HepG2 (cell line): Measurements from ENCODE around the gene CSF3R. TPM values are rescaled to one million over a fixed set of nuclear protein-coding genes. Genes with fewer than 3 reads are reported as not detected.
A peak's percentile ranks its signal among the peaks of the same experiment; 100 is the strongest.

Experiments
- ARNT2 ChIP-seq: sonication (generic); formaldehyde crosslinking; IDR thresholded peaks from 2 replicates; pipeline ENCODE4 v1.8.0; 2022; ENCODE audit warnings: mild to moderate bottlenecking, low read depth, missing genetic modification reagents, moderate library complexity
- ARNTL ChIP-seq: sonication (generic); formaldehyde crosslinking; IDR thresholded peaks from 2 replicates; pipeline ENCODE4 v1.4.0; 2020; ENCODE audit warnings: mild to moderate bottlenecking, missing genetic modification reagents
- BRCA1 ChIP-seq: sonication (generic); formaldehyde crosslinking; IDR thresholded peaks from 2 replicates; pipeline ENCODE4 v1.4.0; 2020; ENCODE audit warnings: missing genetic modification reagents
- FOXC1 ChIP-seq: sonication (generic); formaldehyde crosslinking; IDR thresholded peaks from 2 replicates; pipeline ENCODE4 v1.8.0; 2022; ENCODE audit warnings: mild to moderate bottlenecking, missing genetic modification reagents, borderline replicate concordance
- HOXD1 ChIP-seq: sonication (generic); formaldehyde crosslinking; IDR thresholded peaks from 2 replicates; pipeline ENCODE4 v1.5.0; 2020; ENCODE audit warnings: missing genetic modification reagents
- IKZF4 ChIP-seq: sonication (generic); formaldehyde crosslinking; IDR thresholded peaks from 2 replicates; pipeline ENCODE4 v1.5.1; 2020; ENCODE audit warnings: borderline replicate concordance, mild to moderate bottlenecking, low read depth, missing genetic modification reagents; ENCODE audit errors: not compliant biosample characterization
- MEF2D ChIP-seq: sonication (generic); formaldehyde crosslinking; IDR thresholded peaks from 2 replicates; pipeline ENCODE4 v1.5.1; 2020; ENCODE audit warnings: mild to moderate bottlenecking, missing genetic modification reagents
- MXD4 ChIP-seq: IDR thresholded peaks from 2 replicates; pipeline ENCODE4 v1.6.1; 2016; ENCODE audit warnings: mild to moderate bottlenecking, missing biosample characterization, missing genetic modification reagents
- SAP130 ChIP-seq: IDR thresholded peaks from 2 replicates; pipeline ENCODE4 v1.6.1; 2016; ENCODE audit warnings: low read depth
- SRY ChIP-seq: sonication (generic); formaldehyde crosslinking; IDR thresholded peaks from 2 replicates; pipeline ENCODE4 v1.8.0; 2022; ENCODE audit warnings: mild to moderate bottlenecking, missing genetic modification reagents
- ZBTB25 ChIP-seq: IDR thresholded peaks from 2 replicates; pipeline ENCODE4 v1.6.1; 2018; ENCODE audit warnings: missing genetic modification reagents
- ZBTB26 ChIP-seq: IDR thresholded peaks from 2 replicates; pipeline ENCODE4 v1.6.1; 2016; ENCODE audit warnings: missing compliant biosample characterization, missing genetic modification reagents, borderline replicate concordance
- ZFYVE20 ChIP-seq: sonication (generic); formaldehyde crosslinking; IDR thresholded peaks from 2 replicates; pipeline ENCODE4 v1.8.0; 2023; ENCODE audit warnings: low read depth, mild to moderate bottlenecking, moderate library complexity, missing genetic modification reagents, borderline replicate concordance
- ZHX2 ChIP-seq, 2 experiments: sonication (generic) in 1 of 2; formaldehyde crosslinking in 1 of 2; IDR thresholded peaks; 2 replicates each; pipeline versions ENCODE4 v1.6.1 to v1.9.0; 2014 to 2022; ENCODE audit warnings: antibody characterized with exemption in 1 of 2, borderline replicate concordance in 1 of 2, inconsistent platforms in 1 of 2, low read depth in 1 of 2, missing genetic modification reagents in 1 of 2
- ZNF678 ChIP-seq: sonication (generic); formaldehyde crosslinking; IDR thresholded peaks from 2 replicates; pipeline ENCODE4 v1.4.0; 2020; ENCODE audit warnings: mild to moderate bottlenecking, missing genetic modification reagents
- ZNF782 ChIP-seq: sonication (generic); formaldehyde crosslinking; IDR thresholded peaks from 2 replicates; pipeline ENCODE4 v1.4.0; 2020; ENCODE audit warnings: missing genetic modification reagents, mild to moderate bottlenecking, borderline replicate concordance
- polyA plus RNA-seq, 8 experiments: library from polyadenylated mRNA; depleted of rRNA in 3 of 8; stranded (reverse) in 7 of 8; unstranded in 1 of 8; fragments of >200 nt; fragmentation: Illumina TruSeq in 4 of 8; extraction: Trizol in 4 of 8; gene quantifications; 2 replicates each; pipeline versions ENCODE4 v1.2.1 to v1.2.3, GENCODE V29; 2011 to 2016; ENCODE audit warnings: low read depth in 4 of 8, missing spikeins in 1 of 8, mixed read lengths in 1 of 8; ENCODE audit not compliant: insufficient read depth in 1 of 8
- total RNA-seq, 5 experiments: library from RNA; depleted of rRNA; stranded (reverse); fragments of >200 nt; fragmentation: Illumina TruSeq; extraction: Trizol; gene quantifications; 2 replicates each; pipeline ENCODE4 v1.2.3, GENCODE V29; 2016; ENCODE audit warnings: low read depth in 1 of 5
- TF ChIP-seq, protein P1 (sequence below): sonication (generic); formaldehyde crosslinking; IDR thresholded peaks from 2 replicates; pipeline ENCODE4 v1.5.1; 2020; ENCODE audit warnings: missing genetic modification reagents, mild to moderate bottlenecking, borderline replicate concordance

CSF3R gene
- total and polyA plus RNA-seq, 2 of the 13 experiments (the other 11 are each of a cell fraction or from before 2014, with no cell fraction given), result 11.9 to 28.8 TPM

DNA sequence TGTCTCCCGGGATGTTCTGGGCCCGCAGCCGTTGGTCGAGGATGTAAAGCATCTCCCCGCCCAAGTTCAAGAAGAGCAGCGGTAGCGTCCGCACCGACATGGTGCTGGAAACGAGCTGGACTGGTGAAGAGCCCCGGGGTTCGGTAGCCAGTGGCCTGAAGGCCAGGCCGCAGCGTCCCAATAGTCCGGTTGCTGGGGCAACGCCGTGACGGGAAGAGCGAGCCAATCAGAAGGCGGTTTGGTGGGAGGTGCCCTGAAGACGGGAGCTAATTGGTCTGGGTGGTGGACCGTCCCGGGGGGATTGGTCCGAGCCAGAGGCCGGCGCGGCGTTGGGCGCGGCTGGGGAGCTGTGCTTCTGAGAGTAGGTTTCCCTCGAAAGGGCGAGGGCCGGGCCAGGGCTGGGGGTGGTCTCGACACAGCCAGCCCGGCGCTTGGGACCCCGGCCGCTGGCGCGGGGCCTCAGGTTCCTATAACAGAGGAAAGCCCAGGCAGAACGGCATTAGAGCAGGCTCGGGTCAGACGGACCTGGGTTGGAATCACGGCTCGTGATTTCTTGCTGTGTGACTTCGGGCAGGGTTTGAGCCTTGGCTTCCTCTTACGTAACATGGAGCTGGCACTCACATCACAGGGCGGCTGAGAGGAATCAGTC, 32.3 kb downstream of the CSF3R start, which contains the start of gene OSCP1 (continued):
- TF ChIP-seq ZNF782 (peak; percentile 34; the same call in 1 of the 2 replicates), ZNF678 (CRISPR knock-in tag) (0 out of 2 replicates have a peak, but pooled peaks have one; percentile 64), ZFYVE20 (CRISPR knock-in tag) (peak; percentile 69; the same call in 1 of the 2 replicates), ZBTB25 (CRISPR knock-in tag) (no peak), SAP130 (CRISPR knock-in tag) (peak; percentile 90), ARNT2 (CRISPR knock-in tag) (peak; percentile 80; the same call in 1 of the 2 replicates), MXD4 (CRISPR knock-in tag) (peak; percentile 57; the same call in 1 of the 2 replicates), FOXC1 (CRISPR knock-in tag) (peak; percentile 90; the same call in 1 of the 2 replicates), ARNTL (CRISPR knock-in tag) (no peak), IKZF4 (peak; percentile 85), HOXD1 (CRISPR knock-in tag) (0 out of 2 replicates have a peak, but pooled peaks have one; percentile 48), MEF2D (CRISPR knock-in tag) (peak; percentile 84), BRCA1 (0 out of 2 replicates have a peak, but pooled peaks have one; percentile 24), SRY (CRISPR knock-in tag) (peak; percentile 91; the same call in 1 of the 2 replicates), ZBTB26 (CRISPR knock-in tag) (no peak), ZHX2 (IDR thresholded peaks at IDR 0.05; ENCODE audit: low read depth) (no peak), ZHX2 (CRISPR knock-in tag; IDR thresholded peaks at IDR 0.05; ENCODE audit: borderline replicate concordance) (no peak)
- TF ChIP-seq, protein P1, sequence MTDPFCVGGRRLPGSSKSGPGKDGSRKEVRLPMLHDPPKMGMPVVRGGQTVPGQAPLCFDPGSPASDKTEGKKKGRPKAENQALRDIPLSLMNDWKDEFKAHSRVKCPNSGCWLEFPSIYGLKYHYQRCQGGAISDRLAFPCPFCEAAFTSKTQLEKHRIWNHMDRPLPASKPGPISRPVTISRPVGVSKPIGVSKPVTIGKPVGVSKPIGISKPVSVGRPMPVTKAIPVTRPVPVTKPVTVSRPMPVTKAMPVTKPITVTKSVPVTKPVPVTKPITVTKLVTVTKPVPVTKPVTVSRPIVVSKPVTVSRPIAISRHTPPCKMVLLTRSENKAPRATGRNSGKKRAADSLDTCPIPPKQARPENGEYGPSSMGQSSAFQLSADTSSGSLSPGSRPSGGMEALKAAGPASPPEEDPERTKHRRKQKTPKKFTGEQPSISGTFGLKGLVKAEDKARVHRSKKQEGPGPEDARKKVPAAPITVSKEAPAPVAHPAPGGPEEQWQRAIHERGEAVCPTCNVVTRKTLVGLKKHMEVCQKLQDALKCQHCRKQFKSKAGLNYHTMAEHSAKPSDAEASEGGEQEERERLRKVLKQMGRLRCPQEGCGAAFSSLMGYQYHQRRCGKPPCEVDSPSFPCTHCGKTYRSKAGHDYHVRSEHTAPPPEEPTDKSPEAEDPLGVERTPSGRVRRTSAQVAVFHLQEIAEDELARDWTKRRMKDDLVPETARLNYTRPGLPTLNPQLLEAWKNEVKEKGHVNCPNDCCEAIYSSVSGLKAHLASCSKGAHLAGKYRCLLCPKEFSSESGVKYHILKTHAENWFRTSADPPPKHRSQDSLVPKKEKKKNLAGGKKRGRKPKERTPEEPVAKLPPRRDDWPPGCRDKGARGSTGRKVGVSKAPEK (CRISPR knock-in tag), result no peak
